HG02884 (cell line): Measurements from ENCODE around the gene POU2AF2.
"Not testable (repeated sequence)": the region's sequence is repeated elsewhere in the genome, so short reads cannot be mapped to it uniquely, and the experiment has no call there.

Experiments used
- ATAC-seq: cut with Tn5 transposase; IDR thresholded peaks from one replicate; pipeline ENCODE4 v1.9.1; 2021; ENCODE audit warnings: mild to moderate bottlenecking, moderate library complexity; ENCODE audit not compliant: unreplicated experiment

The POU2AF2 gene

DNA sequence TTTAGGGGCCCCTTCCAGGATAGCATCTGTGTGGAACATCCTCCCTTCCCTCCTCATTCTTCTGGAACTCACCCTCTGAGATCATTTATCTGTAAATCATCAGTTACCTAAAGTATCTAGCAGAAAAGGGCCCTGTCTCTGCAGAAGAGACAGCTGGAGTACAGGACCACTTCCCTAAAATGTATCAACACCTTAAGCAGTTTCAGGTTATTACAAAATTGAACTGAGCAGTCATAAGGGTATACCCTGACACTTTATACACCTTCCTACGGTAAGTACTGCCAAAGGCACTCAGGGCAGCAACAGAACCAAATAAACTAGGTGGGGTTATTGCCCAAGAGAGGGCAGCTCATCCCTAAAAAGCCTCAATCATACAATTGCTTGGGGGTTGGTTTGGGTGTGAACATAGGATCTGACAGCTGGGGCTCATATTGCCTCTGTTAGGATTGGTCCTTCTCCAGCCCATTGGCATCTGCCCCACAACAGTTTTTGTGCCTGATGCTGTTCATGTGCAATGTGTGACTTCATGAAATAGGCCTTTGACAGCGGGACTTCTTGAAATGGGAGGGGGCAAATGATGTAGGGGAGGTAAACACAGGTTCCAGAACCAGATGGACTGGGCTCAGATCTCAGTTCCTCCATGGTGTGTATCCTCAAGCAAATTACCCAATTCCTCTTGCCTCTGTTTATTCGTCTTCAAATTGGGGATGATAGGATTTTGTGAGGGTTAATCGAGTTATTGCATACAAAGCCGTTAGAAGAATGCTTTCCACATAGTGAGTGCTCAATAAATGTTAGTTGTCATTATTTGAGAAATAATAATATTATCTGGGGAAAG, 55.7 kb downstream of the POU2AF2 start:
- no peak for ATAC-seq

DNA sequence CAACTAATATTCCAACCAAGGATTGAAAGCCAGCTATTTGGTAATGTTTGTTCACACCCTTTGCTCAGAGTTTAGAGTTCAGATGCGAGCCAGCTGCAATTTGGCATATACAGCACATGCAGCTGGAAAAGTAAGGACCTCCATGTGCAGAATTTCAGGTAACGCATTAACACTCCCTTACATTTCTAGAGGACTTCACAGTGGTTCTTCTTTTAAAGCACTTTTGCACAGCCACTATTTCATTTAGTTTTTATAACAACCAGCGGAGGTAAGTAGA, 56.3 kb downstream of the POU2AF2 start:
- ATAC-seq: no peak

- no peak for ATAC-seq
Observed at GRCh38 chr11:111302298-111302697, 56.8 kb downstream of the POU2AF2 start.

GRCh38 chr11:111303461-111303860, 57.9 kb downstream of the POU2AF2 start:
- ATAC-seq: no peak

DNA sequence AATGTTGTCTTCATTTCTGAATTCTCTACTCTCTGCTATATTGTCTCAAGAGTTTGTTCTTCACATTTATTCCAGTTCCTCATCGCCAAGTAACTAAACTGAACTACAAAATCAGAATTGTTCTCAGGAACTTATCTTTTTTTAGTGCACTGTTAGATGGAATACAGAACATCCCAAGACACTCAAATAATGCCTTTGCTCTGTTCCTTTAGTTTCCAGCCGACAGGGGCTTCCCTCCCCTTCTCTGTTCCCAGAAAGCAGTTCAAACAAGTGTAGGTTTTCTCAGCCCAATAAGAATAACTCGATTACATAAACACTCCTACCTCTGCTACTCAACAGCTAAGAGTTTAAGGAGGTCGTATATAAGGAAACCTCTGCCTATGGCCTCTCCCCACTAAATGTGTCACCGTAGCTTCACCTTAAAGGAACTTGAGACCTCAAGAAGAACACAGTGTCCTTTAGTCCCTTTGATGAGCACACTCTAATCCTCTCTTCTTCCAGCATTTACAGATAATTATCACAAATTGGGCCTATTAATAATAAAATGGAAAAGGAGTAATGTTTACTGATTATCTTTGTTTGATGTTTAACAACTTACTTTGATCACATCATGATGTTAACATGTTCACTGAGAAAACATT, 59.8 kb downstream of the POU2AF2 start:
- no peak for ATAC-seq

- no peak for ATAC-seq
Observed at GRCh38 chr11:111305876-111306275, 60.4 kb downstream of the POU2AF2 start.

DNA sequence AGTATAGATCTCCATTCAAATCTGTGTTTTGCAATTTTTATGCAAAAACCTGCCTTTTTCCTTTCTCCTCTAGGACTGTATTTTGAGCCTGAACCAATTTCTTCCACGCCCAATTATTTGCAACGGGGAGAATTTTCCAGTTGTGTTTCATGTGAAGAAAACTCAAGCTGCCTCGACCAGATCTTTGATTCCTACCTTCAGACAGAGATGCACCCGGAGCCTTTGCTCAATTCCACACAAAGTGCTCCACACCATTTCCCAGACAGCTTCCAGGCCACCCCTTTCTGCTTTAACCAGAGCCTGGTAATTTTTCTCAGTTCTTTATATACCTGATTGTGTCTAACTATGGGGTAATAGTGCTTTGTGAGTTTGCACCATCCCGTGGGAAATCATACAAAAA, 60.8 kb downstream of the POU2AF2 start:
- no peak for ATAC-seq

DNA sequence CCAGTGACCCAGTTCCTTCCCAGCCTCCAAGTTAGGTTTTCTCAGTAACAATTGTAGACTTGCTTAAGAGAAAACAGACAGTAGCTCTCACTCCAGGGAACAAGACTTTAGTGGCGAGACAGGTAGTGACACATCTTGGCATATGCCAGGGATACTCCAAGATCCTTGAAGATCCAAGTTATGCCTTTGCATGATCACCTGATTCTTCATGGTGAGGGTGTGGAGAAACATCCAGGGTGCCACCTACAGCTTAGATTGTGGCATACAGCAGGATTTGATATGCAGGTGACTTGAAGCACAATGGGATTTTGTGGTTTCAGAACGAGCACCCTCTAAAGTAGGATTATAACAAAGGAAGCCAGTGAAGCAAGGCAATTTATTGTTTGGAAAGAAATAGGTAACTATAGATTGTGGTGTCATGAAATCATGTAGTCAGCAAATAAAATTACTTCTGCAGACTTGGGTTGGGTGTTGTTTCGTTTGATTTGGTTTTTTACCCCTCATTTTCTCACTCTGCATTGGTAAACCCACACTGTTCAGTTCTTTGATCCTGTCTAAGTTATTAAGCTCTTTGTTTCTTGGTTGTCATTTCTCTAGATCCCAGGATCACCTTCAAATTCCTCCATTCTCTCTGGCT, 62.1 kb downstream of the POU2AF2 start:
- ATAC-seq: no peak

- no peak for ATAC-seq
Observed at GRCh38 chr11:111308140-111308539, 62.6 kb downstream of the POU2AF2 start.

- ATAC-seq: no peak
Observed at GRCh38 chr11:111309215-111309915, 63.8 kb downstream of the POU2AF2 start.

DNA sequence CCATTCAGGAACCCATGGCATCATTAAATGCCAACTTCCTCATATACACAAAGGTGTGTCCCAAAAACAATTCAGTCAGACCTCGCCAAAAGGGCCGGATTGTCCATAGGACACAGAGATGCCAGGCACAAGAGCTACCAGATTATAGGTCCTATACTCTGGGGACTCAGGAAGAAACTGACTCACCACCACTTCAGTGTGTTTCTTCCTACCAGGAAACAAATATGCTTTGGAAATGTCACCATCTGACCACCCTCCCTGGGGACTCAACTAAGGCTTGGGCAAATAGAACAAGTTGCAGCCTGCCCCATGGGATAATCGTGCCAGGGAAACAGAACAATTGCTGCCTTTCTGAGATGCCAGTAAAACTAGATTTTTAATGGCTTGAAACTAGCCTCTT, 64.6 kb downstream of the POU2AF2 start:
- no peak for ATAC-seq

DNA sequence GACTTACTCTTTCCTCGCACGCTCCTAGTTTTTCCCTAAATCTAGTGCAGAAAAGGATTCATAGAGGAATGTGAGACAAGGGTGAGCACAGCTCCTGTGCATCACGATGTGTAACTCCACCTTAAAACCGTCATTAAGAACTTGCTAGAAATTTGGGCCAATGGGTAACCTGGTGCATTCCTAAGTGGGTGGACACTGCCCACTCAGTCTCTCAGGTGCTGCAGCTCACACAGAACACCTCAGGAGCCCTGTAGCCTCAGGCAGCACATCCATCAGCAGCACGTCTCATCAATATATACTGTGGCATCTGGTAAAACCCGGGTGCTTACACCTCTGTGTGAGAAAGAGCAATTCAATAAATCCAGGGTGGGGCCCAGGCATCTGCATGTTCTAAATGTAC, 65.2 kb downstream of the POU2AF2 start:
- no peak for ATAC-seq

- no peak for ATAC-seq
Observed at GRCh38 chr11:111312076-111312475, 66.6 kb downstream of the POU2AF2 start.

DNA sequence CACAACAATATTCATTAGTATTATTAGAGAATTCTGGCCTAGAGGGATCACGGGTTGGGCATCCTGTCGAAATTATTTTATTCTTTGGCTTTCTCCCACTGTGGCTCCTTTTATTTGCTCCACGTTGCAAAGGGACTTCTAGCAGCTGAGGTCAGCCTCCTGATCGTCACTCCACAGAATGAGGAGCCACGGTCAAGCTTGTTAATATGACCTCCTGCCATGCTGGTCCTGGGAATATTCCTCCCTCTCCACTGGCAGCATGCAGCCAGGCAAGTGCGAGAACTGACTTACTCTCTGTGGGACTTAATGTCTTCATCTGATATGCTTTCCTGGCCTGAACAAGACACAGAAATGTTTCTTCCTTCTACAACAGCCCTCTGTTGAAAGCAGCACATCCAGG, 73.8 kb downstream of the POU2AF2 start:
- ATAC-seq: no peak

GRCh38 chr11:111320199-111320598, 74.7 kb downstream of the POU2AF2 start:
- not testable (repeated sequence) for ATAC-seq

GRCh38 chr11:111320728-111321568, 75.4 kb downstream of the POU2AF2 start:
- ATAC-seq: no peak

GRCh38 chr11:111322534-111322933, 77.0 kb downstream of the POU2AF2 start:
- ATAC-seq: no peak

- ATAC-seq: no peak
Observed at GRCh38 chr11:111324277-111324720, 78.8 kb downstream of the POU2AF2 start.

- no peak for ATAC-seq
Observed at GRCh38 chr11:111325259-111325658, 79.7 kb downstream of the POU2AF2 start.

DNA sequence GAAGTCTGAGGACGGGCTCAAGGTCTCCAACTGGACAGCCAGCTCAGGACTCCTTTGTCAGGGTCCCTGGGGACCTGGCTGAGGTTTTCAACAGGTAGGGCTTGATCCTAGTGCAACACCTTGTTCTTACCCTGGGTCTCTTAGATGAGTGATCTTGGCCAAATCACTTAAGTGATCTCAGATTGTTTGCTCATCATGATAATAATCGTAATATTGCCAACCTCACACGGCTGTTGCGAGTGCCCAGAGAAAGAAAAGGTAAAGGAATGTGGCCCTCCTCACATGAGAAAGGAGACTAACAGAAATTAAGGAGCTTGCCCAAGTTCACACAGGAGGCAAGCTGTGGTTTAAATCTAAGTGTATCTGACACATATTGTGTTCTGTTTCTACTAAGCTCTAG, 81.3 kb downstream of the POU2AF2 start:
- ATAC-seq: no peak
